Loucy (cell line): ENCODE measurements around the gene FCRLB.

Source experiments
- H2AFZ ChIP-seq: fragments of 200-600 bp; sonication (generic); 2 replicates; pipeline ENCODE4 v1.6.0; 2016; ENCODE audit warnings: antibody characterized with exemption, mild to moderate bottlenecking, low read length, moderate library complexity
- H3F3A ChIP-seq: fragments of 200-600 bp; 2 replicates; pipeline ENCODE4 v1.6.0; 2016; ENCODE audit warnings: antibody characterized with exemption, low read depth, mild to moderate bottlenecking
- H3K27me3 ChIP-seq: fragments of 200-600 bp; sonication (generic); 2 replicates; pipeline ENCODE4 v1.6.1; 2014; ENCODE audit warnings: low read length, mild to moderate bottlenecking; ENCODE audit not compliant: insufficient read depth, poor library complexity, severe bottlenecking
- H3K36me3 ChIP-seq: fragments of 200-600 bp; sonication (generic); 2 replicates; pipeline ENCODE4 v1.6.1; 2016; ENCODE audit warnings: low read length; ENCODE audit not compliant: insufficient read depth
- H3K4me1 ChIP-seq: fragments of 200-600 bp; sonication (generic); 2 replicates; pipeline ENCODE4 v1.5.1; 2014; ENCODE audit warnings: low read length, mild to moderate bottlenecking; ENCODE audit not compliant: insufficient read depth, poor library complexity, severe bottlenecking
- H3K4me2 ChIP-seq: fragments of 200-600 bp; sonication (generic); 2 replicates; pipeline ENCODE4 v1.6.0; 2014; ENCODE audit warnings: antibody characterized with exemption, low read length, low read depth, mild to moderate bottlenecking; ENCODE audit not compliant: poor library complexity, severe bottlenecking
- H3K4me3 ChIP-seq: fragments of 200-600 bp; sonication (generic); 2 replicates; pipeline ENCODE4 v1.5.1; 2014; ENCODE audit warnings: low read length, mild to moderate bottlenecking, mixed read lengths; ENCODE audit not compliant: poor library complexity, severe bottlenecking
- H3K79me2 ChIP-seq: fragments of 200-600 bp; sonication (generic); 2 replicates; pipeline ENCODE4 v1.6.1; 2014; ENCODE audit warnings: low read length; ENCODE audit not compliant: insufficient read depth
- H3K9ac ChIP-seq: fragments of 200-600 bp; sonication (generic); 2 replicates; pipeline ENCODE4 v1.6.0; 2014; ENCODE audit warnings: mild to moderate bottlenecking, low read depth, low read length, moderate library complexity; ENCODE audit not compliant: poor library complexity, severe bottlenecking
- H3K9me2 ChIP-seq: fragments of 200-600 bp; sonication (generic); replicated peaks from 2 replicates; pipeline ENCODE4 v1.6.1; 2016; ENCODE audit warnings: low read depth, low read length, mixed read lengths
- H3K9me3 ChIP-seq: fragments of 200-600 bp; sonication (generic); 2 replicates; pipeline ENCODE4 v1.6.1; 2014; ENCODE audit warnings: mild to moderate bottlenecking, antibody characterized with exemption, low read length, low read depth; ENCODE audit not compliant: insufficient read depth
- H4K20me1 ChIP-seq: fragments of 200-600 bp; sonication (generic); 2 replicates; pipeline ENCODE4 v1.6.0; 2014; ENCODE audit warnings: antibody characterized with exemption, low read length, mild to moderate bottlenecking; ENCODE audit not compliant: insufficient read depth, poor library complexity, severe bottlenecking
- CTCF ChIP-seq: fragments of 200-600 bp; sonication (generic); conservative IDR thresholded peaks from 2 replicates; pipeline ENCODE4 v1.5.1; 2014; ENCODE audit warnings: mild to moderate bottlenecking, antibody characterized with exemption, low read length
- EZH2phosphoT487 ChIP-seq: fragments of 200-600 bp; IDR thresholded peaks from 2 replicates; pipeline ENCODE4 v1.6.1; 2018; ENCODE audit warnings: antibody characterized with exemption, mild to moderate bottlenecking, moderate library complexity, borderline replicate concordance

The FCRLB gene

GRCh38 chr1:161676441-161676840, 44.9 kb upstream of the FCRLB start:
- Histone ChIP-seq H3K4me1 (peaks cover 4% of the 10 kb centered on the region), H3K4me2 (no peak overlapping the region), H3K4me3 (no peak overlapping the region), H3K9ac (no peak overlapping the region), H3K9me3 (no peaks in the 10 kb centered on the region), H3K9me2 (no peaks in the 10 kb centered on the region), H4K20me1 (no peaks in the 10 kb centered on the region), H3K36me3 (no peaks in the 10 kb centered on the region), H3F3A (no peaks in the 10 kb centered on the region), H2AFZ (no peak overlapping the region; the same call in 1 of the 2 replicates), H3K27me3 (no peaks in the 10 kb centered on the region), H3K79me2 (no peaks in the 10 kb centered on the region)
- no peak for TF ChIP-seq CTCF
- no peak for TF ChIP-seq EZH2phosphoT487

- no peaks in the 10 kb centered on the region for H3K36me3 ChIP-seq
- H3K4me3 ChIP-seq: no peak overlapping the region
- no peak for TF ChIP-seq EZH2phosphoT487
- TF ChIP-seq CTCF: no peak
- no peaks in the 10 kb centered on the region for H3K9me3 ChIP-seq
- no peak overlapping the region for H3K4me2 ChIP-seq
- H3K27me3 ChIP-seq: no peaks in the 10 kb centered on the region
- no peaks in the 10 kb centered on the region for H3K9me2 ChIP-seq
- peaks cover 4% of the 10 kb centered on the region for H3K4me1 ChIP-seq
- no peak overlapping the region for H2AFZ ChIP-seq
- no peaks in the 10 kb centered on the region for H4K20me1 ChIP-seq
- H3K79me2 ChIP-seq: no peaks in the 10 kb centered on the region
- no peak overlapping the region for H3K9ac ChIP-seq
- H3F3A ChIP-seq: no peaks in the 10 kb centered on the region
Observed at GRCh38 chr1:161676958-161677689, 44.2 kb upstream of the FCRLB start.

GRCh38 chr1:161678500-161678899, 42.8 kb upstream of the FCRLB start:
- Histone ChIP-seq H3K4me1 (peaks cover 4% of the 10 kb centered on the region), H3K9me3 (no peaks in the 10 kb centered on the region), H3K27me3 (no peaks in the 10 kb centered on the region), H3K36me3 (no peaks in the 10 kb centered on the region), H2AFZ (no peak overlapping the region), H3K4me2 (no peak overlapping the region), H3K4me3 (no peak overlapping the region), H3K79me2 (no peaks in the 10 kb centered on the region), H3K9ac (no peak overlapping the region), H3K9me2 (no peaks in the 10 kb centered on the region), H4K20me1 (no peaks in the 10 kb centered on the region), H3F3A (no peaks in the 10 kb centered on the region)
- TF ChIP-seq CTCF: no peak
- no peak for TF ChIP-seq EZH2phosphoT487
